Lung (tissue), 12 donors: Measurements from ENCODE around the gene ZNF484. TPM values are rescaled to one million over a fixed set of nuclear protein-coding genes. Genes with fewer than 3 reads are reported as not detected.

Experiments used
- ATAC-seq: fragments of 200-7000 bp; cut with Tn5 transposase; one replicate; pipeline ENCODE4 v1.9.1; 2020; ENCODE audit warnings: moderate number of reproducible peaks; ENCODE audit not compliant: insufficient read depth, low FRiP score
- DNase-seq, 3 donors: peaks; one replicate each; pipeline ENCODE4 v3.0.0-alpha.2; 2013 to 2017
- H3K27ac ChIP-seq, 2 donors: one replicate each; pipeline ENCODE4 v1.5.1; 2013; ENCODE audit warnings: mild to moderate bottlenecking in 2 of 2, moderate library complexity in 2 of 2, control low read depth in 1 of 2, inconsistent platforms in 1 of 2, low read depth in 1 of 2, low read length in 1 of 2
- H3K27me3 ChIP-seq, 3 donors: one replicate each; pipeline ENCODE4 v1.5.1; 2013; ENCODE audit warnings: low read length in 2 of 3; ENCODE audit not compliant: control insufficient read depth in 3 of 3, insufficient read depth in 3 of 3
- H3K36me3 ChIP-seq, 4 donors: one replicate each; pipeline ENCODE4 v1.5.1; 2013; ENCODE audit warnings: low read length in 4 of 4, mild to moderate bottlenecking in 1 of 4, moderate library complexity in 1 of 4; ENCODE audit not compliant: control insufficient read depth in 4 of 4, insufficient read depth in 4 of 4
- H3K4me1 ChIP-seq, 5 donors: one replicate each; pipeline ENCODE4 v1.5.1; 2013; ENCODE audit warnings: low read length in 5 of 5, mild to moderate bottlenecking in 2 of 5, moderate library complexity in 1 of 5; ENCODE audit not compliant: control insufficient read depth in 5 of 5, insufficient read depth in 5 of 5
- H3K4me3 ChIP-seq: one replicate; pipeline ENCODE4 v1.5.1; 2013; ENCODE audit warnings: mild to moderate bottlenecking, control low read depth, moderate library complexity
- H3K9ac ChIP-seq, 2 donors: one replicate each; pipeline ENCODE4 v1.5.1; 2013; ENCODE audit warnings: low read length in 2 of 2, control low read depth in 1 of 2; ENCODE audit not compliant: insufficient read depth in 1 of 2
- H3K9me3 ChIP-seq, 4 donors: one replicate each; pipeline ENCODE4 v1.5.1; 2013; ENCODE audit warnings: low read length in 3 of 4, mild to moderate bottlenecking in 1 of 4, moderate library complexity in 1 of 4; ENCODE audit not compliant: control insufficient read depth in 4 of 4, insufficient read depth in 3 of 4
- CTCF ChIP-seq: IDR thresholded peaks from 2 replicates; pipeline ENCODE4 v1.5.1; 2012; ENCODE audit warnings: mild to moderate bottlenecking; ENCODE audit errors: control extremely low read depth, extremely low read depth
- WGBS, 2 donors: extraction: QIAGEN DNeasy Blood & Tissue Kit; methylation state at CpG; one replicate each; pipeline ENCODE4 v1.1.7; 2013; 5-methylcytosine and 5-hydroxymethylcytosine counted together
- polyA plus RNA-seq, 2 donors: library from polyadenylated mRNA; stranded (reverse); fragments of 200-250 nt; gene quantifications; one replicate each; pipeline ENCODE4 v1.2.1, GENCODE V29; 2013
- total RNA-seq, 2 donors: library from RNA; depleted of rRNA in 1 of 2; stranded (reverse); fragments of >200 nt in 1 of 2; gene quantifications; one replicate each; pipeline ENCODE4 v1.2.1, GENCODE V29; 2014 to 2021
- donor health status: control.
- donor health status: control.
- donor health status: Bipolar disorder and iron deficiency.
- donor health status: healthy.
- donor health status: DM: yes; HTN: yes; CAD: no.

Gene ZNF484
- total and polyA plus RNA-seq, 4 donors = 1.4 to 27.8 (median 5.1) TPM

GRCh38 chr9:92807757-92808725 lies 69.8 kb downstream of the ZNF484 start:
- H3K4me1 ChIP-seq = peaks cover 0 to 11% (median 0%) of the 10 kb centered on the region in 5 donors
- H3K27ac ChIP-seq = no peak overlapping the region
- H3K9ac ChIP-seq = no peak overlapping the region
- H3K4me3 ChIP-seq = no peak overlapping the region
- TF ChIP-seq CTCF = no peak
- ATAC-seq (no peak), DNase-seq (no peak)
- peaks cover 5 to 92% (median 79%) of the 10 kb centered on the region in 3 donors for H3K27me3 ChIP-seq
- peaks cover 0 to 5% (median 0%) of the 10 kb centered on the region in 4 donors for H3K9me3 ChIP-seq
- WGBS, 2 donors = 2 to 5% methylated on average over 65 to 76 of the region's 76 CpGs
- H3K36me3 ChIP-seq = no peaks in the 10 kb centered on the region

GRCh38 chr9:92807031-92807756 lies 70.6 kb downstream of the ZNF484 start:
- Histone ChIP-seq H3K4me3 (no peak overlapping the region), H3K4me1 (peaks cover 0 to 11% (median 0%) of the 10 kb centered on the region in 5 donors), H3K9me3 (peaks cover 0 to 5% (median 0%) of the 10 kb centered on the region in 4 donors), H3K36me3 (no peaks in the 10 kb centered on the region), H3K27me3 (peaks cover 5 to 88% (median 72%) of the 10 kb centered on the region in 3 donors), H3K27ac (no peak overlapping the region), H3K9ac (no peak overlapping the region)
- DNase-seq (no peak), ATAC-seq (no peak)
- WGBS, 2 donors = 11 to 15% methylated on average over 44 of the region's 44 CpGs
- TF ChIP-seq CTCF = no peak

DNA sequence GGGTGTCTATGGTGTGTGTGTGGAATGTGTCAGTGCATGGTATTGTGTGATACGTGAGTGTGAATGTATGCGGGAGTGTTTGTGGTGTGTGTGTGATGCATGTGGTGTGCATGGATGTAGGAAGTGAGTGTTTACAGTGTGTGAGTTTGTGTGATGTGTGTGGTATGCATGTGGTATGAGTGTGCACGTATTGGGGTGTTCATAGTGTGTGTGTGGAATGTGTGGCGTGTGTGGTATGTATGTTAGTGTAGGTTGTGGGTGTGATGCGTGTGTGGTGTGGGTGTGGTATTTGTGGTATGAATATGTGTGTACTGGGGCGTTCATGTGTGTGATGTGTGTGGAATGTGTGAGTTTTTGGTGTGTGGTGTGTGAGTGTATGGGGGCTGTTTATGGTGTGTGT lies 73.1 kb downstream of the ZNF484 start:
- no peak overlapping the region for H3K27ac ChIP-seq
- H3K4me3 ChIP-seq = no peak overlapping the region
- ATAC-seq (no peak), DNase-seq (no peak)
- no peak for TF ChIP-seq CTCF
- H3K36me3 ChIP-seq = no peaks in the 10 kb centered on the region
- peaks cover 0 to 5% (median 0%) of the 10 kb centered on the region in 4 donors for H3K9me3 ChIP-seq
- WGBS, 2 donors = 81 to 90% methylated on average over 6 of the region's 6 CpGs
- H3K27me3 ChIP-seq = peaks cover 2 to 82% (median 61%) of the 10 kb centered on the region in 3 donors
- H3K9ac ChIP-seq = no peak overlapping the region
- peaks cover 0 to 11% (median 0%) of the 10 kb centered on the region in 5 donors for H3K4me1 ChIP-seq
